SK-N-SH treated with all-trans-retinoic acid at 6 μM for 48 hours (cell line): ENCODE measurements around the gene CEP192.

Experiments
- ATAC-seq: fragments of 200-7000 bp; cut with Tn5 transposase; 3 replicates; pipeline ENCODE4 v1.9.1; 2020; ENCODE audit warnings: mild to moderate bottlenecking, moderate library complexity
- ARNTL ChIP-seq: fragments of 450-650 bp; formaldehyde crosslinking; IDR thresholded peaks from 2 replicates; pipeline ENCODE4 v1.5.0; 2020; ENCODE audit warnings: low read depth, mild to moderate bottlenecking, moderate library complexity, borderline replicate concordance
- BACH2 ChIP-seq: fragments of 250-450 bp; sonication (Bioruptor Pico); IDR thresholded peaks from 2 replicates; pipeline ENCODE4 v1.9.0; 2021; ENCODE audit warnings: mild to moderate bottlenecking, borderline replicate concordance
- CREB5 ChIP-seq: fragments of 250-450 bp; sonication (Bioruptor Pico); IDR thresholded peaks from 2 replicates; pipeline ENCODE4 v1.5.1; 2020; ENCODE audit warnings: low read depth, mild to moderate bottlenecking, moderate library complexity
- CSDC2 ChIP-seq: fragments of 250-450 bp; sonication (Bioruptor Pico); IDR thresholded peaks from 2 replicates; pipeline ENCODE4 v1.5.0; 2020; ENCODE audit warnings: mild to moderate bottlenecking, moderate library complexity
- CSRNP3 ChIP-seq: fragments of 250-450 bp; sonication (Bioruptor Pico); IDR thresholded peaks from 2 replicates; pipeline ENCODE4 v1.5.1; 2021; ENCODE audit warnings: mild to moderate bottlenecking, moderate library complexity
- ESRRG ChIP-seq: fragments of 250-450 bp; sonication (Bioruptor Pico); IDR thresholded peaks from 2 replicates; pipeline ENCODE4 v1.6.1; 2021; ENCODE audit warnings: mild to moderate bottlenecking
- GLIS3 ChIP-seq: fragments of 250-450 bp; sonication (Bioruptor Pico); IDR thresholded peaks from 2 replicates; pipeline ENCODE4 v1.5.0; 2020; ENCODE audit warnings: mild to moderate bottlenecking, moderate library complexity
- ISL1 ChIP-seq: fragments of 250-450 bp; sonication (Bioruptor Pico); IDR thresholded peaks from 2 replicates; pipeline ENCODE4 v2.1.2; 2022; ENCODE audit warnings: mild to moderate bottlenecking, moderate library complexity
- OSR1 ChIP-seq: fragments of 250-450 bp; sonication (Bioruptor Pico); IDR thresholded peaks from 2 replicates; pipeline ENCODE4 v1.8.0; 2022; ENCODE audit warnings: moderate library complexity, mild to moderate bottlenecking, inconsistent platforms
- POU6F1 ChIP-seq: fragments of 250-450 bp; sonication (Bioruptor Pico); IDR thresholded peaks from 2 replicates; pipeline ENCODE4 v1.8.0; 2021; ENCODE audit warnings: low read depth, mild to moderate bottlenecking, moderate library complexity, borderline replicate concordance
- PPARA ChIP-seq: fragments of 250-450 bp; sonication (Bioruptor Pico); IDR thresholded peaks from 2 replicates; pipeline ENCODE4 v1.5.0; 2020; ENCODE audit warnings: mild to moderate bottlenecking, borderline replicate concordance
- RARB ChIP-seq: fragments of 250-450 bp; sonication (Bioruptor Pico); IDR thresholded peaks from 2 replicates; pipeline ENCODE4 v1.8.0; 2021; ENCODE audit warnings: mild to moderate bottlenecking, moderate library complexity
- SNAI2 ChIP-seq: fragments of 250-450 bp; sonication (Bioruptor Pico); IDR thresholded peaks from 2 replicates; pipeline ENCODE4 v1.5.0; 2020; ENCODE audit warnings: mild to moderate bottlenecking, moderate library complexity
- TCF4 ChIP-seq: fragments of 250-450 bp; sonication (Bioruptor Pico); IDR thresholded peaks from 2 replicates; pipeline ENCODE4 v1.8.0; 2021; ENCODE audit warnings: mild to moderate bottlenecking, moderate library complexity, borderline replicate concordance
- TOX ChIP-seq: fragments of 250-450 bp; sonication (Bioruptor Pico); IDR thresholded peaks from 2 replicates; pipeline ENCODE4 v1.8.0; 2021; ENCODE audit warnings: mild to moderate bottlenecking, moderate library complexity, borderline replicate concordance
- TSHZ2 ChIP-seq: fragments of 250-450 bp; sonication (Bioruptor Pico); IDR thresholded peaks from 2 replicates; pipeline ENCODE4 v1.5.0; 2020; ENCODE audit warnings: mild to moderate bottlenecking, moderate library complexity
- ZC3H10 ChIP-seq: fragments of 250-450 bp; sonication (Bioruptor Pico); IDR thresholded peaks from 2 replicates; pipeline ENCODE4 v1.5.1; 2021; ENCODE audit warnings: mild to moderate bottlenecking, moderate library complexity
- ZFP3 ChIP-seq: fragments of 250-450 bp; sonication (Bioruptor Pico); IDR thresholded peaks from 2 replicates; pipeline ENCODE4 v1.5.0; 2020; ENCODE audit warnings: mild to moderate bottlenecking, moderate library complexity
- ZNF565 ChIP-seq: fragments of 450-650 bp; formaldehyde crosslinking; conservative IDR thresholded peaks from 2 replicates; pipeline ENCODE4 v1.5.0; 2020; ENCODE audit warnings: low read depth, mild to moderate bottlenecking, moderate library complexity
- ZNF70 ChIP-seq: fragments of 450-650 bp; formaldehyde crosslinking; IDR thresholded peaks from 2 replicates; pipeline ENCODE4 v1.5.0; 2020; ENCODE audit warnings: mild to moderate bottlenecking, moderate library complexity
- ZNF8 ChIP-seq: fragments of 450-650 bp; formaldehyde crosslinking; IDR thresholded peaks from 2 replicates; pipeline ENCODE4 v1.5.0; 2020; ENCODE audit warnings: mild to moderate bottlenecking, moderate library complexity

The CEP192 gene

GRCh38 chr18:13120255-13120654 is 129.1 kb downstream of the CEP192 start:
- no peak for ATAC-seq
- TF ChIP-seq GLIS3 (CRISPR knock-in tag) (no peak), RARB (no peak), CSRNP3 (CRISPR knock-in tag) (no peak), TCF4 (no peak), SNAI2 (CRISPR knock-in tag) (no peak), ZC3H10 (CRISPR knock-in tag) (no peak), OSR1 (CRISPR knock-in tag) (no peak), ZNF8 (CRISPR knock-in tag) (no peak)

- TF ChIP-seq OSR1 (CRISPR knock-in tag) (no peak), CREB5 (no peak), GLIS3 (CRISPR knock-in tag) (no peak), ESRRG (no peak), ZNF565 (CRISPR knock-in tag) (no peak), ISL1 (CRISPR knock-in tag) (no peak), ARNTL (CRISPR knock-in tag) (no peak), BACH2 (CRISPR knock-in tag) (no peak)
- TF ChIP-seq, all 23 proteins: peak for 0
- ATAC-seq: no peak
Measured at GRCh38 chr18:13120983-13121441, 129.8 kb downstream of the CEP192 start.

GRCh38 chr18:13124411-13124810 is 133.2 kb downstream of the CEP192 start:
- TF ChIP-seq TSHZ2 (CRISPR knock-in tag): no peak
- TF ChIP-seq BACH2 (CRISPR knock-in tag): no peak
- no peak for TF ChIP-seq CSRNP3 (CRISPR knock-in tag)
- no peak for TF ChIP-seq OSR1 (CRISPR knock-in tag)
- TF ChIP-seq ZFP3 (CRISPR knock-in tag): no peak
- TF ChIP-seq ZNF8 (CRISPR knock-in tag): no peak
- no peak for TF ChIP-seq RARB
- TF ChIP-seq ZC3H10 (CRISPR knock-in tag): no peak
- no peak for TF ChIP-seq CSDC2
- no peak for TF ChIP-seq ARNTL (CRISPR knock-in tag)
- no peak for TF ChIP-seq SNAI2 (CRISPR knock-in tag)
- TF ChIP-seq GLIS3 (CRISPR knock-in tag): no peak
- TF ChIP-seq CREB5: no peak
- no peak for TF ChIP-seq ESRRG
- no peak for TF ChIP-seq PPARA
- no peak for TF ChIP-seq POU6F1 (CRISPR knock-in tag)
- no peak for TF ChIP-seq ZNF565 (CRISPR knock-in tag)
- TF ChIP-seq ISL1 (CRISPR knock-in tag): no peak
- no peak for TF ChIP-seq ZNF70 (CRISPR knock-in tag)
- TF ChIP-seq TOX (CRISPR knock-in tag): no peak
- ATAC-seq: no peak
